HL-60 (cell line): Measurements from ENCODE around the gene RBM46.

ENCODE experiments used
- DNase-seq, 2 experiments: peaks; one replicate each; pipeline ENCODE4 v3.0.0-alpha.2; 2010 to 2020; ENCODE audit warnings: low read depth in 1 of 2, low spot score in 1 of 2
- H3K27ac ChIP-seq: fragments of 250-450 bp; sonication (Bioruptor Pico); replicated peaks from 2 replicates; pipeline ENCODE4 v1.5.1; 2020; ENCODE audit warnings: mild to moderate bottlenecking, moderate library complexity
- H3K27me3 ChIP-seq: fragments of 250-450 bp; sonication (Bioruptor Pico); 2 replicates; pipeline ENCODE4 v1.5.1; 2021; ENCODE audit warnings: mild to moderate bottlenecking, moderate library complexity; ENCODE audit not compliant: insufficient read depth, poor library complexity, severe bottlenecking
- H3K4me3 ChIP-seq: replicated peaks from 2 replicates; pipeline ENCODE4 v1.5.1; 2011; ENCODE audit warnings: mild to moderate bottlenecking, control low read depth, low read length; ENCODE audit not compliant: insufficient read depth
- CTCF ChIP-seq: IDR thresholded peaks from one replicate; pipeline ENCODE4 v1.5.1; 2011; ENCODE audit warnings: low read length, control low read depth, inconsistent platforms; ENCODE audit not compliant: insufficient read depth
- GABPA ChIP-seq: IDR thresholded peaks from 2 replicates; pipeline ENCODE4 v1.6.1; 2012; ENCODE audit warnings: low read depth
- POLR2AphosphoS5 ChIP-seq: IDR thresholded peaks from 2 replicates; pipeline ENCODE4 v1.6.1; 2012; ENCODE audit warnings: low read depth
- REST ChIP-seq: IDR thresholded peaks from 2 replicates; pipeline ENCODE4 v1.6.1; 2012; ENCODE audit warnings: low read depth; ENCODE audit not compliant: insufficient replicate concordance
- SPI1 ChIP-seq: IDR thresholded peaks from 2 replicates; pipeline ENCODE4 v1.6.1; 2012; ENCODE audit warnings: low read depth, mild to moderate bottlenecking, borderline replicate concordance

Gene RBM46

GRCh38 chr4:154858166-154858565, 77.1 kb downstream of the RBM46 start:
- Histone ChIP-seq H3K27me3 (no peaks in the 10 kb centered on the region), H3K27ac (no peak overlapping the region), H3K4me3 (no peak overlapping the region)
- no peak for DNase-seq
- TF ChIP-seq POLR2AphosphoS5 (no peak), SPI1 (no peak), CTCF (no peak), REST (no peak), GABPA (no peak)

- TF ChIP-seq SPI1 = no peak
- no peak for TF ChIP-seq POLR2AphosphoS5
- TF ChIP-seq CTCF = no peak
- no peak for TF ChIP-seq GABPA
- no peak for TF ChIP-seq REST
- H3K4me3 ChIP-seq = no peak overlapping the region
- DNase-seq = no peak
- H3K27me3 ChIP-seq = no peaks in the 10 kb centered on the region
- H3K27ac ChIP-seq = no peak overlapping the region
Measured at GRCh38 chr4:154868414-154869194, 87.5 kb downstream of the RBM46 start.

GRCh38 chr4:154869301-154869700, 88.2 kb downstream of the RBM46 start:
- no peak overlapping the region for H3K27ac ChIP-seq
- TF ChIP-seq CTCF (no peak), POLR2AphosphoS5 (no peak), SPI1 (no peak), GABPA (no peak), REST (no peak)
- DNase-seq = no peak
- H3K4me3 ChIP-seq = no peak overlapping the region
- H3K27me3 ChIP-seq = no peaks in the 10 kb centered on the region
